ENCODE data around the gene DDX20. TPM values are rescaled to one million over a fixed set of nuclear protein-coding genes. Genes with fewer than 3 reads are reported as not detected.

The DDX20 gene
- total and polyA plus RNA-seq, 2 of the 8 experiments (the other 6 are each of a cell fraction or from before 2014, with no cell fraction given): 7.5 to 24.7 TPM

DNA sequence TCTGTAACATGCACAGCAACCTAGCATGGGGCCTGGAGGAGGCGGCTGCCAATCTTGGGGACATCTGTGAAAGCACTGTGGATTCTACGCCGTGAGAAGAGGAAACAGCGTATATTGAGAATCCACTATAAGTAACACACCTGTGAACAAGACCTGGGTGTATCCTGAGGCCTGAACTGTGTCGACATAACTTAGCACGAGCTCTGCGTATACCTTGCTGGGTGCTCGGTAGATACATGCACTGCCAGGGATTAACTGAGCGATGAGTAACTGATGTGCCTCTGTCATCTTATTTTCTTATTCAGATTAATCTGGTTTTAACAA lies 58.6 kb downstream of the DDX20 start (continued):
- TF ChIP-seq, protein P1, sequence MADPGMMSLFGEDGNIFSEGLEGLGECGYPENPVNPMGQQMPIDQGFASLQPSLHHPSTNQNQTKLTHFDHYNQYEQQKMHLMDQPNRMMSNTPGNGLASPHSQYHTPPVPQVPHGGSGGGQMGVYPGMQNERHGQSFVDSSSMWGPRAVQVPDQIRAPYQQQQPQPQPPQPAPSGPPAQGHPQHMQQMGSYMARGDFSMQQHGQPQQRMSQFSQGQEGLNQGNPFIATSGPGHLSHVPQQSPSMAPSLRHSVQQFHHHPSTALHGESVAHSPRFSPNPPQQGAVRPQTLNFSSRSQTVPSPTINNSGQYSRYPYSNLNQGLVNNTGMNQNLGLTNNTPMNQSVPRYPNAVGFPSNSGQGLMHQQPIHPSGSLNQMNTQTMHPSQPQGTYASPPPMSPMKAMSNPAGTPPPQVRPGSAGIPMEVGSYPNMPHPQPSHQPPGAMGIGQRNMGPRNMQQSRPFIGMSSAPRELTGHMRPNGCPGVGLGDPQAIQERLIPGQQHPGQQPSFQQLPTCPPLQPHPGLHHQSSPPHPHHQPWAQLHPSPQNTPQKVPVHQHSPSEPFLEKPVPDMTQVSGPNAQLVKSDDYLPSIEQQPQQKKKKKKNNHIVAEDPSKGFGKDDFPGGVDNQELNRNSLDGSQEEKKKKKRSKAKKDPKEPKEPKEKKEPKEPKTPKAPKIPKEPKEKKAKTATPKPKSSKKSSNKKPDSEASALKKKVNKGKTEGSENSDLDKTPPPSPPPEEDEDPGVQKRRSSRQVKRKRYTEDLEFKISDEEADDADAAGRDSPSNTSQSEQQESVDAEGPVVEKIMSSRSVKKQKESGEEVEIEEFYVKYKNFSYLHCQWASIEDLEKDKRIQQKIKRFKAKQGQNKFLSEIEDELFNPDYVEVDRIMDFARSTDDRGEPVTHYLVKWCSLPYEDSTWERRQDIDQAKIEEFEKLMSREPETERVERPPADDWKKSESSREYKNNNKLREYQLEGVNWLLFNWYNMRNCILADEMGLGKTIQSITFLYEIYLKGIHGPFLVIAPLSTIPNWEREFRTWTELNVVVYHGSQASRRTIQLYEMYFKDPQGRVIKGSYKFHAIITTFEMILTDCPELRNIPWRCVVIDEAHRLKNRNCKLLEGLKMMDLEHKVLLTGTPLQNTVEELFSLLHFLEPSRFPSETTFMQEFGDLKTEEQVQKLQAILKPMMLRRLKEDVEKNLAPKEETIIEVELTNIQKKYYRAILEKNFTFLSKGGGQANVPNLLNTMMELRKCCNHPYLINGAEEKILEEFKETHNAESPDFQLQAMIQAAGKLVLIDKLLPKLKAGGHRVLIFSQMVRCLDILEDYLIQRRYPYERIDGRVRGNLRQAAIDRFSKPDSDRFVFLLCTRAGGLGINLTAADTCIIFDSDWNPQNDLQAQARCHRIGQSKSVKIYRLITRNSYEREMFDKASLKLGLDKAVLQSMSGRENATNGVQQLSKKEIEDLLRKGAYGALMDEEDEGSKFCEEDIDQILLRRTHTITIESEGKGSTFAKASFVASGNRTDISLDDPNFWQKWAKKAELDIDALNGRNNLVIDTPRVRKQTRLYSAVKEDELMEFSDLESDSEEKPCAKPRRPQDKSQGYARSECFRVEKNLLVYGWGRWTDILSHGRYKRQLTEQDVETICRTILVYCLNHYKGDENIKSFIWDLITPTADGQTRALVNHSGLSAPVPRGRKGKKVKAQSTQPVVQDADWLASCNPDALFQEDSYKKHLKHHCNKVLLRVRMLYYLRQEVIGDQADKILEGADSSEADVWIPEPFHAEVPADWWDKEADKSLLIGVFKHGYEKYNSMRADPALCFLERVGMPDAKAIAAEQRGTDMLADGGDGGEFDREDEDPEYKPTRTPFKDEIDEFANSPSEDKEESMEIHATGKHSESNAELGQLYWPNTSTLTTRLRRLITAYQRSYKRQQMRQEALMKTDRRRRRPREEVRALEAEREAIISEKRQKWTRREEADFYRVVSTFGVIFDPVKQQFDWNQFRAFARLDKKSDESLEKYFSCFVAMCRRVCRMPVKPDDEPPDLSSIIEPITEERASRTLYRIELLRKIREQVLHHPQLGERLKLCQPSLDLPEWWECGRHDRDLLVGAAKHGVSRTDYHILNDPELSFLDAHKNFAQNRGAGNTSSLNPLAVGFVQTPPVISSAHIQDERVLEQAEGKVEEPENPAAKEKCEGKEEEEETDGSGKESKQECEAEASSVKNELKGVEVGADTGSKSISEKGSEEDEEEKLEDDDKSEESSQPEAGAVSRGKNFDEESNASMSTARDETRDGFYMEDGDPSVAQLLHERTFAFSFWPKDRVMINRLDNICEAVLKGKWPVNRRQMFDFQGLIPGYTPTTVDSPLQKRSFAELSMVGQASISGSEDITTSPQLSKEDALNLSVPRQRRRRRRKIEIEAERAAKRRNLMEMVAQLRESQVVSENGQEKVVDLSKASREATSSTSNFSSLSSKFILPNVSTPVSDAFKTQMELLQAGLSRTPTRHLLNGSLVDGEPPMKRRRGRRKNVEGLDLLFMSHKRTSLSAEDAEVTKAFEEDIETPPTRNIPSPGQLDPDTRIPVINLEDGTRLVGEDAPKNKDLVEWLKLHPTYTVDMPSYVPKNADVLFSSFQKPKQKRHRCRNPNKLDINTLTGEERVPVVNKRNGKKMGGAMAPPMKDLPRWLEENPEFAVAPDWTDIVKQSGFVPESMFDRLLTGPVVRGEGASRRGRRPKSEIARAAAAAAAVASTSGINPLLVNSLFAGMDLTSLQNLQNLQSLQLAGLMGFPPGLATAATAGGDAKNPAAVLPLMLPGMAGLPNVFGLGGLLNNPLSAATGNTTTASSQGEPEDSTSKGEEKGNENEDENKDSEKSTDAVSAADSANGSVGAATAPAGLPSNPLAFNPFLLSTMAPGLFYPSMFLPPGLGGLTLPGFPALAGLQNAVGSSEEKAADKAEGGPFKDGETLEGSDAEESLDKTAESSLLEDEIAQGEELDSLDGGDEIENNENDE (IDR thresholded peaks at IDR 0.05; ENCODE audit: insufficient replicate concordance, low read length): no peak
- TF ChIP-seq CREB1 (IDR thresholded peaks at IDR 0.05): no peak
- TF ChIP-seq, protein P2, sequence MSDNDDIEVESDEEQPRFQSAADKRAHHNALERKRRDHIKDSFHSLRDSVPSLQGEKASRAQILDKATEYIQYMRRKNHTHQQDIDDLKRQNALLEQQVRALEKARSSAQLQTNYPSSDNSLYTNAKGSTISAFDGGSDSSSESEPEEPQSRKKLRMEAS (IDR thresholded peaks at IDR 0.05): no peak
- TF ChIP-seq SP1 (IDR thresholded peaks at IDR 0.05; ENCODE audit: low read depth, low read length): no peak
- no peak for TF ChIP-seq FOSL1 (IDR thresholded peaks at IDR 0.05; ENCODE audit: insufficient read depth, low read depth, low read length)
